ENCODE data around the gene ZNF282. TPM values are rescaled to one million over a fixed set of nuclear protein-coding genes. Genes with fewer than 3 reads are reported as not detected.

Gene ZNF282
- total RNA-seq, 1 experiment from 2014 or later, result 39.0 TPM

GRCh38 chr7:149205690-149206381, 10.5 kb downstream of the ZNF282 start:
- DNase-seq, result no peak
- no peak overlapping the region for H2AK5ac ChIP-seq (ENCODE audit: insufficient read length, low read length)
- no peak overlapping the region; the same call in 1 of the 2 replicates for H3K14ac ChIP-seq (ENCODE audit: insufficient read depth, low read length)
- no peak overlapping the region for H2AFZ ChIP-seq (ENCODE audit: low read length)
- WGBS (ENCODE audit: extremely low coverage, insufficient read length, low lambda C conversion rate), result no CpG with 5 or more reads among the region's 18 CpGs
- Mint-ChIP-seq H3K4me3 (peak overlapping the region in 1 of 2 experiments; percentile 1; a peak in 1 of 5 replicates), H3K27me3 (ENCODE audit: low read depth) (no peaks in the 10 kb centered on the region), H3K27ac (peak overlapping the region in 2 of 3 experiments; percentile 46 to 84; a peak in 4 of 7 replicates), H3K9me3 (no peaks in the 10 kb centered on the region; a peak in 1 of 5 replicates), H3K36me3 (ENCODE audit: insufficient read depth in 1 of 3, low read depth in 3 of 3) (peaks cover 72 to 90% (median 82%) of the 10 kb centered on the region in 3 experiments), H3K4me1 (peaks cover 20 to 25% of the 10 kb centered on the region in 2 experiments)
- no peaks in the 10 kb centered on the region for H3K79me2 ChIP-seq (ENCODE audit: insufficient read depth, low read length)
- no peak overlapping the region for H4K91ac ChIP-seq (ENCODE audit: insufficient read length, low read depth, low read length)
- peaks cover 7% of the 10 kb centered on the region; the same call in 1 of the 2 replicates for H3K4me1 ChIP-seq (ENCODE audit: insufficient read depth, low read length)
- H2BK5ac ChIP-seq (ENCODE audit: insufficient read length, low read length), result no peak overlapping the region
- H3K9me3 ChIP-seq (ENCODE audit: control insufficient read depth, low read depth, low read length), result no peaks in the 10 kb centered on the region
- H4K5ac ChIP-seq (ENCODE audit: insufficient read length, low read depth, low read length), result no peak overlapping the region
- TF ChIP-seq, protein P1, sequence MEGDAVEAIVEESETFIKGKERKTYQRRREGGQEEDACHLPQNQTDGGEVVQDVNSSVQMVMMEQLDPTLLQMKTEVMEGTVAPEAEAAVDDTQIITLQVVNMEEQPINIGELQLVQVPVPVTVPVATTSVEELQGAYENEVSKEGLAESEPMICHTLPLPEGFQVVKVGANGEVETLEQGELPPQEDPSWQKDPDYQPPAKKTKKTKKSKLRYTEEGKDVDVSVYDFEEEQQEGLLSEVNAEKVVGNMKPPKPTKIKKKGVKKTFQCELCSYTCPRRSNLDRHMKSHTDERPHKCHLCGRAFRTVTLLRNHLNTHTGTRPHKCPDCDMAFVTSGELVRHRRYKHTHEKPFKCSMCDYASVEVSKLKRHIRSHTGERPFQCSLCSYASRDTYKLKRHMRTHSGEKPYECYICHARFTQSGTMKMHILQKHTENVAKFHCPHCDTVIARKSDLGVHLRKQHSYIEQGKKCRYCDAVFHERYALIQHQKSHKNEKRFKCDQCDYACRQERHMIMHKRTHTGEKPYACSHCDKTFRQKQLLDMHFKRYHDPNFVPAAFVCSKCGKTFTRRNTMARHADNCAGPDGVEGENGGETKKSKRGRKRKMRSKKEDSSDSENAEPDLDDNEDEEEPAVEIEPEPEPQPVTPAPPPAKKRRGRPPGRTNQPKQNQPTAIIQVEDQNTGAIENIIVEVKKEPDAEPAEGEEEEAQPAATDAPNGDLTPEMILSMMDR (conservative IDR thresholded peaks at IDR 0.05), result no peak
- H3T11ph ChIP-seq (ENCODE audit: low read length), result no peak overlapping the region
- no peak overlapping the region for H3K4me2 ChIP-seq (ENCODE audit: insufficient read depth, insufficient read length, low read length)
- H2BK12ac ChIP-seq (ENCODE audit: insufficient read length, low read depth, low read length), result no peak overlapping the region
- no peak overlapping the region for H3K18ac ChIP-seq (ENCODE audit: insufficient read length, low read depth, low read length)
- H4K8ac ChIP-seq (replicated peaks; ENCODE audit: insufficient read length, low read depth, low read length), result no peak overlapping the region
- H3K23ac ChIP-seq (ENCODE audit: insufficient read length, low read depth, low read length), result no peak overlapping the region
- no peak overlapping the region for H2BK120ac ChIP-seq (ENCODE audit: low read depth, low read length, poor library complexity, severe bottlenecking)
- peaks cover 3% of the 10 kb centered on the region for H4K20me1 ChIP-seq (ENCODE audit: control insufficient read depth, insufficient read depth, insufficient read length)
- no peak overlapping the region for H2BK15ac ChIP-seq (ENCODE audit: low read depth, low read length)
- no peak overlapping the region for H3K27ac ChIP-seq (ENCODE audit: insufficient read length, low read depth, low read length)
- H3K4ac ChIP-seq (ENCODE audit: low read depth, low read length), result no peak overlapping the region
- H3K23me2 ChIP-seq (ENCODE audit: insufficient read length, low read depth, low read length, poor library complexity, severe bottlenecking), result no peaks in the 10 kb centered on the region
- H3K56ac ChIP-seq (ENCODE audit: insufficient read length, low read depth, low read length), result no peak overlapping the region
- H3K27me3 ChIP-seq (ENCODE audit: insufficient read depth, low read length), result no peaks in the 10 kb centered on the region
- peaks cover 6% of the 10 kb centered on the region for H3K79me1 ChIP-seq (ENCODE audit: insufficient read depth, low read depth, low read length, poor library complexity, severe bottlenecking)
- no peak overlapping the region for H3K9ac ChIP-seq (ENCODE audit: extremely low read depth, insufficient read length, low read length)
- H2BK20ac ChIP-seq (ENCODE audit: low read depth, low read length, poor library complexity, severe bottlenecking), result no peak overlapping the region

All from H9 (cell line).